Activated naive CD4-positive, alpha-beta T cell treated with anti-CD3 and anti-CD28 coated beads, Interleukin-2, amount 10 ng/mL, durations not matched to agents 7 days and 5 days (primary cell): ENCODE measurements around the gene ANGPTL1.

Experiments
- CTCF ChIA-PET: fragments of 350-600 bp; sonication (Branson Sonifier 250); formaldehyde crosslinking; loops from one replicate; lab custom pipeline; 2021; ENCODE audit warnings: antibody characterized with exemption; lab: Charles Lee
- DNase-seq: peaks from one replicate; pipeline ENCODE4 v3.0.0-alpha.2; 2020
- H3K27ac Mint-ChIP-seq: one replicate; pipeline ENCODE4 v1.8.0; 2021; ENCODE audit warnings: mild to moderate bottlenecking, moderate library complexity, mixed read lengths
- H3K27me3 Mint-ChIP-seq: one replicate; pipeline ENCODE4 v1.8.0; 2021; ENCODE audit warnings: mild to moderate bottlenecking, mixed read lengths
- H3K36me3 Mint-ChIP-seq: one replicate; pipeline ENCODE4 v1.8.0; 2021; ENCODE audit warnings: mixed read lengths
- H3K4me1 Mint-ChIP-seq: one replicate; pipeline ENCODE4 v1.8.0; 2021; ENCODE audit warnings: mixed read lengths
- H3K4me3 Mint-ChIP-seq: one replicate; pipeline ENCODE4 v1.8.0; 2021; ENCODE audit warnings: mild to moderate bottlenecking, moderate library complexity, mixed read lengths
- H3K9me3 Mint-ChIP-seq: one replicate; pipeline ENCODE4 v1.8.0; 2021; ENCODE audit warnings: mixed read lengths

The ANGPTL1 gene, protein sequence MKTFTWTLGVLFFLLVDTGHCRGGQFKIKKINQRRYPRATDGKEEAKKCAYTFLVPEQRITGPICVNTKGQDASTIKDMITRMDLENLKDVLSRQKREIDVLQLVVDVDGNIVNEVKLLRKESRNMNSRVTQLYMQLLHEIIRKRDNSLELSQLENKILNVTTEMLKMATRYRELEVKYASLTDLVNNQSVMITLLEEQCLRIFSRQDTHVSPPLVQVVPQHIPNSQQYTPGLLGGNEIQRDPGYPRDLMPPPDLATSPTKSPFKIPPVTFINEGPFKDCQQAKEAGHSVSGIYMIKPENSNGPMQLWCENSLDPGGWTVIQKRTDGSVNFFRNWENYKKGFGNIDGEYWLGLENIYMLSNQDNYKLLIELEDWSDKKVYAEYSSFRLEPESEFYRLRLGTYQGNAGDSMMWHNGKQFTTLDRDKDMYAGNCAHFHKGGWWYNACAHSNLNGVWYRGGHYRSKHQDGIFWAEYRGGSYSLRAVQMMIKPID

DNA sequence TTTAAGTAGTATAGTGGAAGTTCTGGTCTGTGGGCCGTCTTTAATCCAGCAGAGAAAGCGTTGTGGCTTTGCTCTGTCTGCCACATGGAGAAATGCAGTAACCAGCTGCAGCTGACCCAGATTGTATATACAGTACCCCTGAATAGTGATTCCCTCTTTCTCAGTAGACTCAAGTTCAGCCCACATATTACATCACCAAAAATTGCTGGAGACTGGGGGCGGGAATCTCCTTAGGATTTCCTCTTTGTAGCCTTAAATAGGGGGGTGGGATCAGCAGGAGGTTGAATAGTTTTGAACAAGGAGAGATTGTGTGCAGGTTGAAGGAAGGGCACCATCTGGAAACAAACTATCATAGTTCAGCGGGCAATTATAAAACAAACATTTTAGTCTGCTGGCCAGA is at the start of gene ANGPTL1:
TSS of gene ANGPTL1 (minus strand) at position 134 of the 400 bp plus-strand sequence. CDS start 5,301 bp downstream, outside the sequence.
- no peak within 1 kb of the TSS for H3K27ac Mint-ChIP-seq
- H3K4me3 Mint-ChIP-seq, result no peak within 1 kb of the TSS
- CTCF ChIA-PET, result no interaction called here
- peaks cover 7% of the 10 kb centered on the region for H3K4me1 Mint-ChIP-seq
- DNase-seq, result no peak
- H3K27me3 Mint-ChIP-seq, result no peaks in the 10 kb centered on the region
- no peaks in the 10 kb centered on the region for H3K36me3 Mint-ChIP-seq
- no peaks in the 10 kb centered on the region for H3K9me3 Mint-ChIP-seq

DNA sequence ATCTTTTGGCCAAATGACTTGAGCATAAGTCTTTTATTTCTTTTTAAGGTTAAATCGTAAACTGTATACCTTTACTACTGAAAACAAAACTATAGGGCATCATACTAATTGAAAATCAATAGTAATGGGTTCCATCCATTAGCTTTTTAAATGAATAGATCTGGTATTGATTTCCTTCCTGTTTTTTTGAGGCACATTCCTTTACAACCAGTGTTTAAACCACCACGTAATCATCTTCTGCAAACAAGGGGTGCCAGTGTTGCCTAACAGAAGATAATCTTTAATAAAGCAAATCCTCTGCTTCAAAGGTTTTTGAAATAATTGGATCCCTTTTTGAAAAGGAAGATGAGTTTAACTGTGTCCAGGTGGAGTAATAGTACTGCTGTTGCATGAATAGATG is 48.7 kb upstream of the ANGPTL1 start:
- Mint-ChIP-seq H3K27me3 (no peaks in the 10 kb centered on the region), H3K27ac (no peak overlapping the region), H3K4me3 (no peak overlapping the region), H3K4me1 (peaks cover 7% of the 10 kb centered on the region), H3K9me3 (peaks cover 2% of the 10 kb centered on the region), H3K36me3 (peaks cover 6% of the 10 kb centered on the region)
- no peak for DNase-seq
- CTCF ChIA-PET, result no interaction called here

DNA sequence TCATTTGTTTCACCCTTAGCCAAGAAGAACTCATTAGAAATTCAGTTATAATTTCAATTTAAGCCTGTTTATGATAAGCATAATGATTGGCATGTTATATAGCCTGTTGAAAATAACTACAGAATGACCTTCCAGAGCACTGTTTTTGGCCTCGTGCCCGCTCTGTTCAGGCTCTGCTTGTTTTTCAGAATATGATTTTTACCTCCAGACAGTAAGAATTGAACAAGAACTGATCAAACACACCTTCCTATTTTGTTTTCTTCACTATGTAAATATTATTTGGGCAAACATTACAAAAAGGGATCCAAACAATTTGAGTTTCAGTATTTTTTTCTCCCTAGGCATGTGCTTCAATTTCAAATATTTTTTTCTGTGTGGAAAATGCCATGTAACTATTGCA is 48.1 kb upstream of the ANGPTL1 start:
- DNase-seq, result no peak
- H3K36me3 Mint-ChIP-seq, result peaks cover 6% of the 10 kb centered on the region
- no peak overlapping the region for H3K4me3 Mint-ChIP-seq
- no peaks in the 10 kb centered on the region for H3K9me3 Mint-ChIP-seq
- H3K27ac Mint-ChIP-seq, result no peak overlapping the region
- CTCF ChIA-PET, result no interaction called here
- H3K4me1 Mint-ChIP-seq, result peaks cover 9% of the 10 kb centered on the region
- no peaks in the 10 kb centered on the region for H3K27me3 Mint-ChIP-seq

DNA sequence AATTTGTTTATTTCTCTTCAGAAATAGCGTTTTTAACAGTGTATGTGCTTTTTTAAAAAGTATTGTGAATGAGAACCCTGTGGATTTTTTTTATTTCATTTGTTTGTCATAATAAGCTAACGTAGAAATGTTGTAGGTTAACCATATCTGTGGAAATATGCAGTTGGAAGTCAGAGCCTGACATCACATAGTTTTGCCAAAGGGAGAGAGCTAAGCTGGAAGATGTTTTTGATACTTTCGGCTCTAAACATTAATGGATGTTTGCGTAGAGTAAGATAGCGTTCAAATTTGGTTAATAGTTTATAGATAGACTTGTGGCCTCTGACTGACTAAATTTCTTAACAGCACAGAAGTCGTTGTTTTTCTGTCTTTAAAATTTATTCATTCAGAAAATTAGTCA is 47.4 kb upstream of the ANGPTL1 start:
- no peak overlapping the region for H3K27ac Mint-ChIP-seq
- H3K27me3 Mint-ChIP-seq, result no peaks in the 10 kb centered on the region
- H3K4me1 Mint-ChIP-seq, result peaks cover 9% of the 10 kb centered on the region
- H3K4me3 Mint-ChIP-seq, result no peak overlapping the region
- H3K36me3 Mint-ChIP-seq, result peaks cover 6% of the 10 kb centered on the region
- no peak for DNase-seq
- no peaks in the 10 kb centered on the region for H3K9me3 Mint-ChIP-seq
- CTCF ChIA-PET, result no interaction called here

DNA sequence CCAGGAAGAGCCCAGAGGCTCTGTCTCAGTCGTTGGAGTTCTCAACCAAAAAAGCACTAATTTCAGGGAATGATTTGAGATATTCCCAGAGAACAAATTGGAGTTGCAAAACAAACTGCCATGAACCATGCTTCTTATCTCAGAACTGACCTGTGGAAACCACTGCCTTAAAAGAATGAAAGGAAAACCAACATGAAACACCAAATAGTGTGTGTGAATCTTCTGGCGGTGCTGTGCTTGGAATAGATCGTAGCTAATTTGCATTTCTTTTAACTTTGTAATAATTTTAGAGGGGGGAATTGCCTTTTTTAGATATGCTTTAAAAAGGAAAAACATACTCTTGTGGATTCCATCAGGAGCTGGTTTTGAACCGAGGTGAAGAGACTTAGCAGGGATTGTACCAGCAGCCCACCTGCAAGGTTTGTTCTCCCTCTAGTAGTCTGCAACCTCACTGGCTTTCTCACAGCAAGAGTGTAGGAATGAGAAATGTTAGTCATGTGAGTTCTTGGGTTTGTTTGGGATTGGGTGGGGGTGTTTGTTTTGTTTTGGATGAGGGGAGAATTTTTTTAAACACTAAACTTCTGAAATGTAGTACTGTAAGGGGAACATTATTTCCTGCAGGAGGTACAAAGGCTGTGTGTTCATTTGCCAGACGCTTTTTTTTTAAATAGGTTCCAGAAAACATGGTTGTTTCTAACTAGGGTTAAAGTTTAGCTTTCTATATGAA is 45.7 kb upstream of the ANGPTL1 start:
- H3K27ac Mint-ChIP-seq, result no peak overlapping the region

DNA sequence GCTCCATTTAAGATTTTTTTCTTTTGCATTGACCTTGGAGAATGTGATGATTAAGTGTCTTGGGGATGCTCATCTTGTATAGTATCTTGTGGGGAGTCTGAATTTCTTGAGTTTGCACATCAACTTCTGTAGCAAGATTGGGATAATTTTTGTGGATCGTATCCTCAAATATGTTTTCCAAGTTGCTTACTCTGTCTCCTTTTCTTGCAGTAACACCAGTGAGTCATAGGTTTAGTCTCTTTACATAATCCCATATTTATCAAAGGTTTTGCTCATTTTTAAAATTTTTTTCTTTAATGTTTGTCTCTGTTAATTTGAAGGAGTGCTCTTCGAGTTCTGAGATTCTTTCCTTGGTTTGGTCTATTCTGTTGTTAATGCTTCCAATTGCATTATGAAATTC is 41.7 kb upstream of the ANGPTL1 start:
- DNase-seq, result no peak
- Mint-ChIP-seq H3K4me3 (no peak overlapping the region), H3K27ac (no peak overlapping the region), H3K36me3 (peaks cover 8% of the 10 kb centered on the region), H3K27me3 (no peaks in the 10 kb centered on the region), H3K9me3 (peaks cover 2% of the 10 kb centered on the region), H3K4me1 (peaks cover 9% of the 10 kb centered on the region)
- CTCF ChIA-PET, result no interaction called here

More for the DNA sequence above, 45.7 kb upstream of the ANGPTL1 start:
- peaks cover 9% of the 10 kb centered on the region for H3K4me1 Mint-ChIP-seq
- no peaks in the 10 kb centered on the region for H3K9me3 Mint-ChIP-seq
- no peaks in the 10 kb centered on the region for H3K27me3 Mint-ChIP-seq
- CTCF ChIA-PET, result interaction anchor here (1.0 kb wide), 1 partner anchor 86 kb away, joined by 3 read pairs; no protein-coding TSS in a partner anchor
- no peak for DNase-seq
- H3K4me3 Mint-ChIP-seq, result no peak overlapping the region
- H3K36me3 Mint-ChIP-seq, result peaks cover 6% of the 10 kb centered on the region

DNA sequence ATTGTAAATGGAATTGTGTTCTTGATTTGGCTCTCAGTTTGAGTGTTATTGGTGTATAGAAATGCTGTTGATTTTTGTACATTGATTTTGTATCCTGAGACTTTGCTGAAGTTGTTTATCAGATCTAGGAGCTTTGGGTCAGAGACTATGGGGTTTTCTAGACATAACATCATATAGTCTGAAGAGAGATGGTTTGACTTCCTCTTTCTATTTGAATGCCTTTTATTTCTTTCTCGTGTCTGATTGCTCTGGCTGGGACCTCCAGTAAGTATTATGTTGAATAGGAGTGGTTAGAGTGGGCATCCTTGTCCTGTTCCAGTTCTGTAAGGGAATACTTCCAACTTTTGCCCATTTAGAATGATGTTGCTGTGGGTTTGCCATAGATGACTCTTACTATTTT is 39.1 kb upstream of the ANGPTL1 start:
- CTCF ChIA-PET, result no interaction called here
- Mint-ChIP-seq H3K27ac (no peak overlapping the region), H3K36me3 (peaks cover 2% of the 10 kb centered on the region), H3K4me3 (no peak overlapping the region), H3K27me3 (no peaks in the 10 kb centered on the region), H3K4me1 (peaks cover 5% of the 10 kb centered on the region), H3K9me3 (peaks cover 2% of the 10 kb centered on the region)
- DNase-seq, result no peak

DNA sequence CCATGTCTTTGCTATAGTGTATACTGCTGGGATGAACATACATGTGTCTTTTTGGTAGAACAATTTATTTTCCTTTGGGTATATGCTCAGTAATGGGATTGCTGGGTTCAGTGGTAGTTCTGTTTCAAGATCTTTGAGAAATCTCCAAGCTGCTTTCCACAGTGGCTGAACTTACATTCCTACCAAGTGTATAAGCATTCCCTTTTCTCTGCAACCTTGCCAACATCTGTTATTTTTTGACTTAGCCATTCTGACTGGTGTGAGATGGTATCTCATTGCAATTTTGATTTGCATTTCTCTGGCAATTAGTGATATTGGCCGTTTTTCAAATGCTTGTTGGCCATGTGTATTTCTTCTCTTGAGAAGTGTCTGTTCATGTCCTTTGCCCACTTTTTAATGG is 37.5 kb upstream of the ANGPTL1 start:
- no peak overlapping the region for H3K4me3 Mint-ChIP-seq
- peaks cover 2% of the 10 kb centered on the region for H3K36me3 Mint-ChIP-seq
- no peak for DNase-seq
- no peaks in the 10 kb centered on the region for H3K4me1 Mint-ChIP-seq
- H3K27ac Mint-ChIP-seq, result no peak overlapping the region
- peaks cover 2% of the 10 kb centered on the region for H3K9me3 Mint-ChIP-seq
- H3K27me3 Mint-ChIP-seq, result no peaks in the 10 kb centered on the region
- CTCF ChIA-PET, result no interaction called here

DNA sequence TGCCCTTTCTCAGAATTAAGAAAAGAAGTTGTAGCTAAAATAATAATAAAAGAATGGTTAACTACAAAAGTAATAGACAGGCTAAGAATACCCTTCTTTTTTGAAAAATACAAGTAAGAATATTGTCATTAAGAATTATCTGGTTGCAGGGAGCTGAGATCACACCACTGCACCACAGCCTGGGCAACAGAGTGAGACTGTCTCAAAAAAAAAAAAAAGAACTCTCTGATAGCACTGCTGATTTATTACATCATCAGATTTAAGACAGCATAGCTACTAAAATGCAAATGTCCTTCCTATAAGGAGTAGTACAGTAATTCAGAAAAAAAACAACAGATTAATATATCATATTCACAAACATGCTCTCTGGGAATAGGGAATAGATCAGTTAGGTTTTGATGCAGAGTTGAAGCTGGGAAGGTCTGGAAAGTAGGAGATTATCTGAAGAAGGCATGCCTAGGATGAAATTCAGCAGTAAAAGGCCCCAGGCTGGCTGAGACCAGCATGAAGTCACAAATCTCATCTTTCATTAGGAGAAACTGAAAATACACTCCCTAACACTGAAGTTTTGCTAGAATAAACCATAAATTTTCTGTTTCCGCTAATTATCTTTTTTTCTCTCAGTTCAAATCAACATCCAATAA is 30.7 kb upstream of the ANGPTL1 start:
- peaks cover 3% of the 10 kb centered on the region for H3K4me1 Mint-ChIP-seq
- no peak overlapping the region for H3K27ac Mint-ChIP-seq
- H3K4me3 Mint-ChIP-seq, result no peak overlapping the region
- CTCF ChIA-PET, result no interaction called here
- H3K9me3 Mint-ChIP-seq, result no peaks in the 10 kb centered on the region
- DNase-seq, result no peak
- no peaks in the 10 kb centered on the region for H3K36me3 Mint-ChIP-seq
- no peaks in the 10 kb centered on the region for H3K27me3 Mint-ChIP-seq

DNA sequence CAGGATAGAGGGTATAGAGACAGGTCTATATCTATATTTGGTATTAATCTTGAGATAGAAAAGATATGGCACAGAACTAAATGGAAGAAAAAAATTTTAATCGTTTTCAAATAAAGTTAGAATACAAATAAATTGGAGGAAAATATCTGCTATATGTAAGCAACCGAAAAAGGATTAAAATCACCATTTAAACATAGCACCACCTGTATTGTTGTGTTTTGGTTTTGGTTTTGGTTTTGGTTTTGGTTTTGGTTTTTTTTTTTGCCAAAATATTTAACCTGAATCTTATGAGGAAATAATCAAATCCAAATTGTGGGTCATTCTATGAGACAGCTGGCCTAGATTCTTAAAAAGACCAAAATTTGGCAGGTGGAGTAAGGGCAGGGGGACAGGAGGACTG is 28.5 kb upstream of the ANGPTL1 start:
- CTCF ChIA-PET, result no interaction called here
- Mint-ChIP-seq H3K27ac (no peak overlapping the region), H3K9me3 (peaks cover 2% of the 10 kb centered on the region), H3K36me3 (no peaks in the 10 kb centered on the region), H3K27me3 (no peaks in the 10 kb centered on the region), H3K4me3 (peak overlapping the region; percentile 18), H3K4me1 (peaks cover 3% of the 10 kb centered on the region)
- DNase-seq, result no peak

DNA sequence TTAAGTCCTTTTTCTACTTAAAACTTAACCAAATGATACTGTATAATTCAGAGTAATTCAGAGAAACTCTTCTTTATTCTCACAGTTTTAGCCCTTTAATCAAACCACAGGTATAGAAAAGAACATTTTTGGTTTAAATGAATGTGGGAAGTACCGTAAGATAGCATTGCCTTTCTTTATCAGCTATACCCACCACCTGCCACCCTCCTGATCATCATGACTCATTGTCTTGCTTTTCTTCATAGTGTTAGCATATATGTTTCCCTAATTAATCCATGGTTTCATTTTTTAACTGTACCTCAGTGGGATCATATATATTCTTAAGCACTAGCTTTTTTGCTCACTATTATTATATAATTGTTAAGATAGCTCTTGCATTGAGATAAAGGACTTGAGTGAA is 27.5 kb upstream of the ANGPTL1 start:
- no peaks in the 10 kb centered on the region for H3K36me3 Mint-ChIP-seq
- CTCF ChIA-PET, result no interaction called here

DNA sequence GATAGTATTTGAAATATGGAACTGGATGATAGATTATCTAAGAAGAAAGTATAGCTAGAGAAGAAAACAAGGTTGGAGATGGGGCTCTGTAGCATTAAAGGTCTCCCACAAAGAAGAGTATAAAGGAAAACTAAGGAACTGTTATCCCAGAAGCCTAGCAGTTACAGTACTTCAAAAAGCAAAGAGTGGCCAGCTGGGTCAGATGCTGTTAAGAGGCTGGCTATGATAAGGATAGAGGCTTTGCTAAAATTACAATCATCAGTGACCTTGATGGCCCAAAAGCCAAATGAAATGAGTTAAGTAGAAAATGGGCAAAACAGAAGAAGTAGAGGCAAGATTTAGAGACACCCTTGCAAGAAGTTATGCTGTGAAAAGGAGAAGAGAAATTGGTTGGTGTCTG is 25.1 kb upstream of the ANGPTL1 start:
- H3K36me3 Mint-ChIP-seq, result no peaks in the 10 kb centered on the region
- peaks cover 2% of the 10 kb centered on the region for H3K9me3 Mint-ChIP-seq
- DNase-seq, result no peak
- H3K4me1 Mint-ChIP-seq, result peaks cover 3% of the 10 kb centered on the region
- no peak overlapping the region for H3K27ac Mint-ChIP-seq
- no peaks in the 10 kb centered on the region for H3K27me3 Mint-ChIP-seq
- CTCF ChIA-PET, result no interaction called here
- no peak overlapping the region for H3K4me3 Mint-ChIP-seq

More for the DNA sequence above, 27.5 kb upstream of the ANGPTL1 start:
- Mint-ChIP-seq H3K27me3 (no peaks in the 10 kb centered on the region), H3K27ac (no peak overlapping the region), H3K9me3 (peaks cover 2% of the 10 kb centered on the region), H3K4me1 (peaks cover 3% of the 10 kb centered on the region), H3K4me3 (no peak overlapping the region)
- no peak for DNase-seq

DNA sequence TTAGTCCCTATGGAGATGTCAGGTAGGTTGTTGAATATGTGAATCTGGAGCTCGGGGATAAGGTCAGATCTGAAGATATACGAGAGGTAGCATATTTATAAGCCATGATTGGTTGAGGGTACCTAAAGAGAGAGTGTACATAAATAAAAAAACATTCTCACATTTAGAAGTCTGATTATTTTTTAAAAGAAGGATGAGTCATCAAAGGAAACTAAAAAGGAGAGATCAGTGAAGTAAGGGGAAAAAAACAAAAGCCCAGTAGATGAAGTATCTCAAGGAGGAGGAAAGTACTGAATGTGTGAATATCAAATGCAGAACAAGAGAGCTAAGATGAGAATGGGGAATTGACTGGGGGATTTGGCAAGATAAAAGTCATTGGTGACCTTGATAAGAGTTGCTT is 15.7 kb upstream of the ANGPTL1 start:
- no peaks in the 10 kb centered on the region for H3K36me3 Mint-ChIP-seq
- no peaks in the 10 kb centered on the region for H3K9me3 Mint-ChIP-seq
- H3K4me1 Mint-ChIP-seq, result no peaks in the 10 kb centered on the region
- H3K4me3 Mint-ChIP-seq, result no peak overlapping the region
- no peak for DNase-seq
- CTCF ChIA-PET, result no interaction called here
- no peaks in the 10 kb centered on the region for H3K27me3 Mint-ChIP-seq
- no peak overlapping the region for H3K27ac Mint-ChIP-seq

DNA sequence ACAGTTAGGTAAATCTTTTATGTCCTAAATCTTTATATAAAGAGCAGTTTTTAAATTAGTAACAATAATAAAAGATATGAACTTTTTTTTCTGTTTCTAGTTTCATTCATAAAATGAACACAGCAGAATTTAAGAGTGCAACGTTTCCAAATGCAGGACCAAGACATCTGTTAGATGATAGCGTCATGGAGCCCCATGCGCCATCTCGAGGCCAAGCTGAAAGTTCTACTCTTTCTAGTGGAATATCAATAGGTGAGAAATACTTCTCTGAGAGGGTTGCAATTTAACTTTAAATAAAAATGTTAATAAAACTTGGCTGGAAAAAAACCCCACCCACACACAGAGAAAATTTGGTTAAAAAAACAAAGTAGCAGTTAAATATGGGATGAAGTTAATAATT is 15.0 kb upstream of the ANGPTL1 start:
- Mint-ChIP-seq H3K4me1 (no peaks in the 10 kb centered on the region), H3K36me3 (no peaks in the 10 kb centered on the region), H3K27me3 (no peaks in the 10 kb centered on the region), H3K4me3 (no peak overlapping the region), H3K9me3 (no peaks in the 10 kb centered on the region), H3K27ac (no peak overlapping the region)
- no peak for DNase-seq
- CTCF ChIA-PET, result no interaction called here
